KMS-11 (cell line): ENCODE measurements around the gene CIB4.

Source experiments
- H2AFZ ChIP-seq: fragments of 200-600 bp; sonication (generic); 2 replicates; pipeline ENCODE4 v1.6.1; 2016; ENCODE audit warnings: antibody characterized with exemption, mixed run types, low read depth
- H3K27ac ChIP-seq: fragments of 200-600 bp; sonication (generic); 2 replicates; pipeline ENCODE4 v1.6.1; 2016; ENCODE audit warnings: mild to moderate bottlenecking, mixed run types
- H3K27me3 ChIP-seq: fragments of 200-600 bp; sonication (generic); 2 replicates; pipeline ENCODE4 v1.6.1; 2017; ENCODE audit warnings: mild to moderate bottlenecking, low read depth, mixed run types, moderate library complexity; ENCODE audit not compliant: insufficient read depth
- H3K36me3 ChIP-seq: fragments of 200-600 bp; sonication (generic); 2 replicates; pipeline ENCODE4 v1.6.1; 2017; ENCODE audit warnings: mild to moderate bottlenecking, mixed run types; ENCODE audit not compliant: insufficient read depth
- H3K4me1 ChIP-seq: fragments of 200-600 bp; sonication (generic); 2 replicates; pipeline ENCODE4 v1.6.1; 2016; ENCODE audit warnings: mild to moderate bottlenecking, low read depth, mixed run types; ENCODE audit not compliant: poor library complexity, severe bottlenecking
- H3K4me2 ChIP-seq: fragments of 200-600 bp; sonication (generic); 2 replicates; pipeline ENCODE4 v1.7.0; 2016; ENCODE audit warnings: mild to moderate bottlenecking, mixed run types
- H3K4me3 ChIP-seq: fragments of 200-600 bp; sonication (generic); IDR thresholded peaks from 2 replicates; pipeline ENCODE4 v1.6.1; 2017; ENCODE audit warnings: low read depth, low read length, mixed read lengths; ENCODE audit not compliant: insufficient read depth
- H3K79me2 ChIP-seq: fragments of 200-600 bp; sonication (generic); 2 replicates; pipeline ENCODE4 v1.6.1; 2016; ENCODE audit warnings: low read depth, mixed run types; ENCODE audit not compliant: insufficient read depth
- H3K9ac ChIP-seq: fragments of 200-600 bp; sonication (generic); 2 replicates; pipeline ENCODE4 v1.6.1; 2016; ENCODE audit warnings: mild to moderate bottlenecking, mixed run types
- H4K20me1 ChIP-seq: fragments of 200-600 bp; sonication (generic); 2 replicates; pipeline ENCODE4 v1.6.1; 2016; ENCODE audit warnings: mild to moderate bottlenecking, mixed run types; ENCODE audit not compliant: insufficient read depth
- TF ChIP-seq, protein P1 (sequence below): fragments of 200-600 bp; sonication (generic); conservative IDR thresholded peaks from 2 replicates; pipeline ENCODE4 v1.6.1; 2017; ENCODE audit warnings: low read depth, mild to moderate bottlenecking, antibody characterized with exemption, low read length, moderate library complexity, mixed read lengths

Gene CIB4

DNA sequence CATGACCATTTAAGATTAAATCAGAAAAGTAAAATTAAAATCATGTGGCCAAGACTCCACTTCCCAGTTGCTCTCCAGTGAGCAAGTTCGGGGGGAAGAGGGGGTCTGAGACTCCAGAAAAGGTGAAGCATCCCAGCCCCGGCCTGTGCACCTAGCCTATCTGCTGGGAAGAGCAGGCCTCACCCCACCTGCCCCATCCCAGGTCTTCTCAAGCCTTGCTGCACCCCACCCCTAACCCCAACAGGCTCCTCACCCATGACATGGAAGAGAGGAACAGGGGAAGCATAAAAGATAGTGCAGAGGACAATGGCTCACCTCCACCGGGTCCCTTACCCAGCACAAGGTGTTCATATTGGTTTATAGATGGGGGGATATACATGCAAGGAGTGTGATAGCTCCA lies 14.6 kb downstream of the CIB4 start:
- TF ChIP-seq, protein P1, sequence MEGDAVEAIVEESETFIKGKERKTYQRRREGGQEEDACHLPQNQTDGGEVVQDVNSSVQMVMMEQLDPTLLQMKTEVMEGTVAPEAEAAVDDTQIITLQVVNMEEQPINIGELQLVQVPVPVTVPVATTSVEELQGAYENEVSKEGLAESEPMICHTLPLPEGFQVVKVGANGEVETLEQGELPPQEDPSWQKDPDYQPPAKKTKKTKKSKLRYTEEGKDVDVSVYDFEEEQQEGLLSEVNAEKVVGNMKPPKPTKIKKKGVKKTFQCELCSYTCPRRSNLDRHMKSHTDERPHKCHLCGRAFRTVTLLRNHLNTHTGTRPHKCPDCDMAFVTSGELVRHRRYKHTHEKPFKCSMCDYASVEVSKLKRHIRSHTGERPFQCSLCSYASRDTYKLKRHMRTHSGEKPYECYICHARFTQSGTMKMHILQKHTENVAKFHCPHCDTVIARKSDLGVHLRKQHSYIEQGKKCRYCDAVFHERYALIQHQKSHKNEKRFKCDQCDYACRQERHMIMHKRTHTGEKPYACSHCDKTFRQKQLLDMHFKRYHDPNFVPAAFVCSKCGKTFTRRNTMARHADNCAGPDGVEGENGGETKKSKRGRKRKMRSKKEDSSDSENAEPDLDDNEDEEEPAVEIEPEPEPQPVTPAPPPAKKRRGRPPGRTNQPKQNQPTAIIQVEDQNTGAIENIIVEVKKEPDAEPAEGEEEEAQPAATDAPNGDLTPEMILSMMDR = no peak
- no peaks in the 10 kb centered on the region for H3K4me1 ChIP-seq
- no peak overlapping the region for H3K27ac ChIP-seq
- H2AFZ ChIP-seq = no peak overlapping the region
- H4K20me1 ChIP-seq = no peaks in the 10 kb centered on the region
- no peak overlapping the region for H3K4me3 ChIP-seq
- H3K4me2 ChIP-seq = no peak overlapping the region
- peaks cover 4% of the 10 kb centered on the region; the same call in 1 of the 2 replicates for H3K27me3 ChIP-seq
- H3K79me2 ChIP-seq = no peaks in the 10 kb centered on the region
- no peaks in the 10 kb centered on the region for H3K36me3 ChIP-seq
- no peak overlapping the region for H3K9ac ChIP-seq

DNA sequence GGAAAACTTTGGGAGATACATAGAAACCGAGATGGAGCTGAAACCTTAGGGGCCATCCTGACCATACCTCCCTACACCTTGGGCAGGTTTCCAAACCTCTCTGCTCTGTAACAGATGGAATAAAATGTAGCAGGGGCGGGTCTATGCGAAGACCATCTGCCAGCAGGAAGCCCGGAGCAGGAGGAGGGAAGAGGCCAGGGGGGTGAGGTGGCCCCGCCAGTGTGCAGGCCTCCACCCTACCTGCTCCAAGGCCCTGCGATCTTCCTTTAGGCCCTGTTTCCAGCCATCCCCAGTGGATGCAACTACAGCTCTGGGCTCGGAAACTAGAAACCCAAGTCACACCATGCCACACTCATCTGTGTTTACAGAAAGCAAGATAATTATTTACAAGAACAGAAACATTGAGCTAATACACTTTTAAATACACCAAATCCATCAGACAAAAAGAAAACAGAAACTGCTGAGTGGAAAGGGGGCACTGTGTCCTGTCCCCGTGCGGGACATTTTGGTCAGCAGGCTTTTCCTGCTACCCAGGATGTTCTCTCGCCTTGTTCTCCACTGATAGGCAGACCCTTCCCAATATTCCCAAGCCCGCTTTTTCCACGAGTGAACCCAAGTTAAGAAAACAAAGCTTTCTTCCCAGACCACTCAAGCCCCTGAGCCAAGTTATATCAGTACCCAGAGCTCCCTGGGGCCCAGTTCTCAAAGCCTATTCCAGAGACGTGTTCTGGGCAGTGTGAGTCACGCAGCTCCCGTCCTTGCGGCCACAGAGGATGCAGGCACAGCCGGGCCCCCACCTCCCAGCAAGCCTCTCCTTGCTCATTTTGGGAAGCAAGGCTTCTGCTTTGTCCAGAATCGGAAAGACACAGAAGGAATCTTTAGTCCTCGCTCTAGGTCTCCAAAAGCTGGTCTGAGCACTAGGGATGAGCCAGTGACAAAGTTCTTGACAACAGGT lies 17.3 kb downstream of the CIB4 start:
- Histone ChIP-seq H2AFZ (no peak overlapping the region), H4K20me1 (no peaks in the 10 kb centered on the region), H3K9ac (no peak overlapping the region), H3K4me2 (no peak overlapping the region), H3K36me3 (no peaks in the 10 kb centered on the region), H3K4me3 (no peak overlapping the region), H3K27me3 (peaks cover 12% of the 10 kb centered on the region), H3K4me1 (no peaks in the 10 kb centered on the region), H3K79me2 (no peaks in the 10 kb centered on the region), H3K27ac (no peak overlapping the region)
- TF ChIP-seq, protein P1 = no peak

DNA sequence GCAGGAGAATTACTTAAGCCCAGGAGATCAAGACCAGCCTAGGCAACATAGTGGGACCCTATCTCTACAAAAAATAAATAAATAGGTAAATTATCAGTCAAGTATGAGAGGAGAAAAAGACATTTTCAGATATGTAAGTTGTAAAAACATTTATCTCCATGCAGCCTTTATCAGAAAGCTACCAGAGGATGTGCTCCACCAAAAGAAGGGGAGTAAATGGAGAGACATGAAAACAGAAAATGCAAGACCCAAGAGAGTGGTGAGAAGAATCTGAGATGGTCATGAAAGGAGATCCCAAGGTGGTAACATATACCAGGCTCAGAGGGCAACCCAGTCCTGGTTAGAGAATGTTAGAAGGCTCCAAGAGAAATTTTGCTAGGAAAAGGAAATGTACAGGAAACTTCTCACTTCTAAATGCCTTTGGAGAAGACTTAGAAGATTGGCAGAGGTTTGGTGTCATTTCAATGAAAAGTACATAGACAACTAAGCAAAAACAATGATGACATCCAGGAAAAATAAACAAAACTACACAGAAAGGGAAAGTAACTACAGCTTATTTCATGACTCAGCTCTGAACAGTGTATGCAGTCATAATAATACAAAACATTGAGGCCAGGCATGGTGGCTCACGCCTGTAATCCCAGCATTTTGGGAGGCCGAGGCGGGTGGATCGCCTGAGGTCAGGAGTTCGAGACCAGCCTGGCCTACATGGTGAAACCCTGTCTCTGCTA lies 19.5 kb downstream of the CIB4 start:
- peaks cover 32% of the 10 kb centered on the region for H3K27me3 ChIP-seq
- no peaks in the 10 kb centered on the region for H3K4me1 ChIP-seq
- H3K9ac ChIP-seq = no peak overlapping the region
- no peak overlapping the region for H3K4me2 ChIP-seq
- no peaks in the 10 kb centered on the region for H3K36me3 ChIP-seq
- no peaks in the 10 kb centered on the region for H4K20me1 ChIP-seq
- TF ChIP-seq, protein P1 = no peak
- H3K79me2 ChIP-seq = no peaks in the 10 kb centered on the region
- H3K27ac ChIP-seq = no peak overlapping the region
- H2AFZ ChIP-seq = no peak overlapping the region
- H3K4me3 ChIP-seq = no peak overlapping the region

DNA sequence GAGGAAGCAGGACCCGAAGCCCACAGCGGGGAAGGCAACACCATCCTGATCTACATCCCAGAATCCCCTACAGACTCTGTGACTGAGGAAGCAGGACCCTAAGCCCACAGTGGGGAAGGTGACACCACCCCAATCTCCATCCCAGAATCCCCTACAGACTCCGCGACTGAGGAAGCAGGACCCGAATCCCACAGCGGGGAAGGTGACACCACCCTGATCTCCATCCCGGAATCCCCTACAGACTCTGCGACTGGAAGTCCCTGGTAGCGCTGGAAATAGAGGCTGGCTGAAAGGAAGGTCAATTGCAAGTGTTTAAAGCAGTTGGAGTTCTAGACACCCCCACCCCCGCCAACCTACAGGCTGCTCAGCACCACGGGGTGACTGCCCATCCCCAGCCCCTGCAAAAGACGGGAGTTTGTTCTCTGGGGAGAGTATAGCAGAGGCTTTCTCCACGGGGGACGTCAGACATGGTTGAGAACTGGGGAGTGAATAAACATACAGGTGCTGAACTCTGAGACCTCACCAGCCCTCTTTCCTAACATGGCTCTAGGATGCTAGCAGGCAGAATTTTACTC lies 21.0 kb downstream of the CIB4 start:
- Histone ChIP-seq H3K9ac (no peak overlapping the region), H3K27ac (no peak overlapping the region), H2AFZ (no peak overlapping the region), H3K4me1 (no peaks in the 10 kb centered on the region), H3K27me3 (peaks cover 47% of the 10 kb centered on the region), H3K36me3 (no peaks in the 10 kb centered on the region), H4K20me1 (no peaks in the 10 kb centered on the region), H3K4me3 (no peak overlapping the region), H3K79me2 (no peaks in the 10 kb centered on the region), H3K4me2 (no peak overlapping the region)
- TF ChIP-seq, protein P1 = no peak
